Measurements from ENCODE around the gene TSPAN18. TPM values are rescaled to one million over a fixed set of nuclear protein-coding genes. Genes with fewer than 3 reads are reported as not detected.

TSPAN18 gene
- total RNA-seq, 6 donors from 2014 or later = 8.2 to 48.6 (median 17.5) TPM

- H3K4me1 ChIP-seq = peaks cover 5 to 7% (median 7%) of the 10 kb centered on the region in 4 donors
- 81 to 84% methylated on average over 7 of the region's 7 CpGs for WGBS, 2 donors
- ATAC-seq (ENCODE audit: low FRiP score in 2 of 2) = no peak
Observed at GRCh38 chr11:44750551-44751465, 24.0 kb downstream of the TSPAN18 start.

DNA sequence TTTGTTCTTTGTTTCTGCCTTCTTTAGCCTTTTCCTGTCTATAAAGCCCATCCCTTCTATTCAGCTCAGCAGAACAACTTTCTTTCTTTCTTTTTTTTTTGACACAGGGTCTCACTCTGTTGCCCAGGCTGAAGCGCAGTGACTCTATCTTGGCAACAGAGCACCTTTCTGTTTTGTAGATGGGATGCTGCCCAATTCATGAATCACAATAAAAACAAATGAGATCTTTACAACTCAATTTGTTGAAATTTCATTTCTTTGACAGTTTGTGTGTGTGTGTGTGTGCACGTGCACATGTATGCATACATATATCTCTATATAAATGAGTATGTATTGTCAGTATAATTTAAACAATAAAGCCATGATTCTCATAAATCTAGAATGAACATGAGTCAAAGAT is 25.5 kb downstream of the TSPAN18 start:
- Histone ChIP-seq H3K4me1 (peaks cover 0 to 7% (median 0%) of the 10 kb centered on the region in 4 donors), H3K27me3 (no peaks in the 10 kb centered on the region), H3K4me3 (no peak overlapping the region), H3K27ac (no peak overlapping the region), H3K9me3 (no peaks in the 10 kb centered on the region), H3K36me3 (no peaks in the 10 kb centered on the region)
- no peak for DNase-seq
- 89 to 92% methylated on average over 2 of the region's 2 CpGs for WGBS, 2 donors
- TF ChIP-seq EP300 (IDR thresholded peaks at IDR 0.05) (no peak), CTCF (IDR thresholded peaks at IDR 0.05) (no peak), POLR2AphosphoS5 (IDR thresholded peaks at IDR 0.05) (no peak), POLR2A (IDR thresholded peaks at IDR 0.05) (no peak)
- ATAC-seq (ENCODE audit: low FRiP score in 2 of 2) = no peak

More at GRCh38 chr11:44750551-44751465, 24.0 kb downstream of the TSPAN18 start:
- Histone ChIP-seq H3K36me3 (no peaks in the 10 kb centered on the region), H3K4me3 (no peak overlapping the region), H3K27ac (peak overlapping the region in 1 of 4 donors; percentile 36), H3K9me3 (no peaks in the 10 kb centered on the region), H3K27me3 (no peaks in the 10 kb centered on the region)
- no peak for DNase-seq
- TF ChIP-seq POLR2AphosphoS5 (IDR thresholded peaks at IDR 0.05) (no peak), EP300 (IDR thresholded peaks at IDR 0.05) (no peak), POLR2A (IDR thresholded peaks at IDR 0.05) (no peak), CTCF (IDR thresholded peaks at IDR 0.05) (no peak)

- H3K4me3 ChIP-seq = no peak overlapping the region
- H3K36me3 ChIP-seq = no peaks in the 10 kb centered on the region
- DNase-seq (no peak), ATAC-seq (ENCODE audit: low FRiP score in 2 of 2) (no peak)
- no peak overlapping the region for H3K27ac ChIP-seq
- 97 to 100% methylated on average over 1 of the region's 1 CpG for WGBS, 2 donors
- no peaks in the 10 kb centered on the region for H3K27me3 ChIP-seq
- no peaks in the 10 kb centered on the region for H3K9me3 ChIP-seq
- peaks cover 0 to 7% (median 0%) of the 10 kb centered on the region in 4 donors for H3K4me1 ChIP-seq
- TF ChIP-seq EP300 (IDR thresholded peaks at IDR 0.05) = no peak
- TF ChIP-seq POLR2A (IDR thresholded peaks at IDR 0.05) = no peak
- TF ChIP-seq POLR2AphosphoS5 (IDR thresholded peaks at IDR 0.05) = no peak
- no peak for TF ChIP-seq CTCF (IDR thresholded peaks at IDR 0.05)
Observed at GRCh38 chr11:44752713-44753112, 26.0 kb downstream of the TSPAN18 start.

DNA sequence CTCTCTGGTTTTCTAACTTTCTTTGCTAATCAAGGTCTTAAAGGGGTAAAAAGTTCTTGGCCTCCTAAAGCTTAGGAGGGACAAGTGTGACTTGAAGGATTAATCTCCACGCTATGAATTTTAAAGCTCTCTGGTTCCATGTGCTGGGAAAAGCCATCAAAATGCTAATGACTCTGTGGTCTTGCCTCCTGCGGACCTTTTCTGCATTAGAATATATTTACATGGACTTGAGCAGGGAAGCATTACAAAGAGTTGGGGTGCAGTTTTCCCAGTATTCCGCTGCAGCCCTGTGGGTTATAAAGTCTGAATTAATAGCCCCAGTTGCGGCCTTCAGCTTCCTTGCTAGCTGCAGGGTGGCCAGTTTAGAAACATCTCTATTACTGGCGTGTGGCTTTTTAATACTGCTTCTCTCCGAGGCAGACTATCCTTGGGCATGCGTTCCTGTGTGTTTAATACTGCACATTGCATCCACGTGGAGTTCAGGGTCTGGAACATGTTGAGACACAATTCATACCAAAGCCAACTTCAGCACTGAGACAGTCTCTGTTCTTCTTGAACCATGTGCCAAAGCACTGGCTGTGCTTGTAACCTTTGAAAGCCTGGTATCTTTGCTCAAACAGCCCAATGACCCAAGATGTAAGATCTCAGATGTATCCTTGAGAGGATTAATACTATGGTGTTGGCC is 27.3 kb downstream of the TSPAN18 start:
- Histone ChIP-seq H3K27ac (no peak overlapping the region), H3K36me3 (no peaks in the 10 kb centered on the region), H3K4me3 (no peak overlapping the region), H3K9me3 (no peaks in the 10 kb centered on the region), H3K27me3 (no peaks in the 10 kb centered on the region), H3K4me1 (peaks cover 0 to 2% (median 0%) of the 10 kb centered on the region in 4 donors)
- TF ChIP-seq CTCF (IDR thresholded peaks at IDR 0.05) (no peak), EP300 (IDR thresholded peaks at IDR 0.05) (no peak), POLR2AphosphoS5 (IDR thresholded peaks at IDR 0.05) (no peak), POLR2A (IDR thresholded peaks at IDR 0.05) (no peak)
- DNase-seq (no peak), ATAC-seq (ENCODE audit: low FRiP score in 2 of 2) (peak in 1 of 2 donors; percentile 47)
- WGBS, 2 donors = 79 to 80% methylated on average over 8 of the region's 8 CpGs
